Measurements from ENCODE around the gene SHROOM3. TPM values are rescaled to one million over a fixed set of nuclear protein-coding genes. Genes with fewer than 3 reads are reported as not detected.

SHROOM3 gene
- total RNA-seq, 1 donor from 2014 or later: 0.51 TPM

GRCh38 chr4:76654791-76655190 is 219.8 kb downstream of the SHROOM3 start:
- DNase-seq (ENCODE audit: low spot score): no peak

- DNase-seq (ENCODE audit: low spot score): no peak
These were observed 220.8 kb downstream of the SHROOM3 start for GRCh38 chr4:76655566-76656479.

- no peak for DNase-seq (ENCODE audit: low spot score)
These were observed 222.4 kb downstream of the SHROOM3 start for GRCh38 chr4:76657443-76657842.

GRCh38 chr4:76658231-76659102 is 223.4 kb downstream of the SHROOM3 start:
- DNase-seq (ENCODE audit: low spot score): no peak

GRCh38 chr4:76659103-76659490 is 224.1 kb downstream of the SHROOM3 start:
- DNase-seq (ENCODE audit: low spot score): no peak

- DNase-seq (ENCODE audit: low spot score): no peak
These were observed 228.8 kb downstream of the SHROOM3 start for GRCh38 chr4:76663824-76664223.

GRCh38 chr4:76665153-76665552 is 230.1 kb downstream of the SHROOM3 start:
- DNase-seq (ENCODE audit: low spot score): no peak

GRCh38 chr4:76665721-76666120 is 230.7 kb downstream of the SHROOM3 start:
- no peak for DNase-seq (ENCODE audit: low spot score)

GRCh38 chr4:76666944-76667532 is 232.0 kb downstream of the SHROOM3 start:
- DNase-seq (ENCODE audit: low spot score): no peak

GRCh38 chr4:76670631-76671030 is 235.6 kb downstream of the SHROOM3 start:
- no peak for DNase-seq (ENCODE audit: low spot score)

GRCh38 chr4:76673362-76673761 is 238.3 kb downstream of the SHROOM3 start:
- no peak for DNase-seq (ENCODE audit: low spot score)

- DNase-seq (ENCODE audit: low spot score): no peak
These were observed 240.0 kb downstream of the SHROOM3 start for GRCh38 chr4:76674983-76675382.

- no peak for DNase-seq (ENCODE audit: low spot score)
These were observed 242.7 kb downstream of the SHROOM3 start for GRCh38 chr4:76677571-76678326.

GRCh38 chr4:76679691-76680090 is 244.7 kb downstream of the SHROOM3 start:
- DNase-seq (ENCODE audit: low spot score): no peak

- no peak for DNase-seq (ENCODE audit: low spot score)
These were observed 245.9 kb downstream of the SHROOM3 start for GRCh38 chr4:76680952-76681351.

GRCh38 chr4:76681996-76682395 is 247.0 kb downstream of the SHROOM3 start:
- no peak for DNase-seq (ENCODE audit: low spot score)

- DNase-seq (ENCODE audit: low spot score): no peak
These were observed 248.1 kb downstream of the SHROOM3 start for GRCh38 chr4:76683144-76683543.

- no peak for DNase-seq (ENCODE audit: low spot score)
These were observed 252.9 kb downstream of the SHROOM3 start for GRCh38 chr4:76687746-76688448.

GRCh38 chr4:76688619-76689144 is 253.7 kb downstream of the SHROOM3 start:
- DNase-seq (ENCODE audit: low spot score): no peak
